A549 (cell line): ENCODE measurements around the gene RAD51B. TPM values are rescaled to one million over a fixed set of nuclear protein-coding genes. Genes with fewer than 3 reads are reported as not detected.

ENCODE experiments used
- ATAC-seq, 2 experiments: fragments of 200-7000 bp in 1 of 2; fragments of >200 bp in 1 of 2; cut with Nextera tagmentation in 1 of 2; cut with Tn5 transposase in 1 of 2; 3 replicates each; pipeline versions ENCODE4 v1.8.0 to v1.9.1; 2018 to 2020; ENCODE audit warnings: mild to moderate bottlenecking in 1 of 2, moderate library complexity in 1 of 2
- CTCF ChIA-PET: fragments of 300-600 bp; sonication (Branson Sonifier 250); formaldehyde crosslinking; extraction: SDS; loops from one replicate; lab custom pipeline; 2021; ENCODE audit warnings: antibody characterized with exemption, inconsistent platforms; lab: Yijun Ruan, JAX
- POLR2A ChIA-PET: fragments of 350-600 bp; formaldehyde crosslinking; extraction: SDS; loops from one replicate; lab custom pipeline; 2021; ENCODE audit warnings: antibody characterized with exemption, inconsistent platforms; lab: Yijun Ruan, JAX
- DNase-seq, 2 experiments: peaks; one replicate each; pipeline versions ENCODE4 v3.0.0 to v3.0.0-alpha.2; 2011 to 2016; ENCODE audit warnings: low read depth in 1 of 2, low spot score in 1 of 2
- FAIRE-seq: peaks from 2 replicates; lab custom pipeline; 2011; peaks lifted over from hg19 to GRCh38; lab: Jason Lieb, UNC
- H3K27ac ChIP-seq, 2 experiments: fragments of >200 bp; sonication (Bioruptor Twin); formaldehyde crosslinking; 3 replicates each; pipeline ENCODE4 v1.5.1; 2016 to 2017
- H3K4me1 ChIP-seq: fragments of >200 bp; sonication (Bioruptor Twin); formaldehyde crosslinking; 3 replicates; pipeline ENCODE4 v1.6.1; 2016
- H3K4me2 ChIP-seq: fragments of >200 bp; sonication (Bioruptor Twin); formaldehyde crosslinking; 3 replicates; pipeline ENCODE4 v1.6.1; 2016
- H3K4me3 ChIP-seq: fragments of >200 bp; sonication (Bioruptor Twin); formaldehyde crosslinking; 3 replicates; pipeline ENCODE4 v1.5.1; 2016
- H3K9me3 ChIP-seq: fragments of >200 bp; sonication (Bioruptor Twin); formaldehyde crosslinking; 3 replicates; pipeline ENCODE4 v1.6.1; 2016
- BCL3 ChIP-seq: fragments of >200 bp; sonication (Bioruptor Twin); formaldehyde crosslinking; IDR thresholded peaks from 3 replicates; pipeline ENCODE4 v1.6.1; 2016
- CBX2 ChIP-seq: fragments of 200-600 bp; sonication (generic); IDR thresholded peaks from 2 replicates; pipeline ENCODE4 v1.6.1; 2016; ENCODE audit warnings: low read depth, mild to moderate bottlenecking, borderline replicate concordance
- CBX8 ChIP-seq: fragments of 200-600 bp; sonication (generic); IDR thresholded peaks from 2 replicates; pipeline ENCODE4 v1.6.1; 2016
- CEBPB ChIP-seq, 2 experiments: fragments of >200 bp in 1 of 2; sonication (Bioruptor Twin) in 1 of 2; formaldehyde crosslinking in 1 of 2; IDR thresholded peaks; 2 replicates each; pipeline ENCODE4 v1.6.1; 2012 to 2016
- CHD4 ChIP-seq: fragments of 200-600 bp; sonication (generic); IDR thresholded peaks from 2 replicates; pipeline ENCODE4 v1.6.1; 2016; ENCODE audit warnings: antibody characterized with exemption, mild to moderate bottlenecking, borderline replicate concordance
- E2F6 ChIP-seq: IDR thresholded peaks from 2 replicates; pipeline ENCODE4 v1.6.1; 2012; ENCODE audit warnings: low read depth, borderline replicate concordance
- EHMT2 ChIP-seq: fragments of 200-600 bp; sonication (generic); IDR thresholded peaks from 2 replicates; pipeline ENCODE4 v1.6.1; 2016; ENCODE audit warnings: antibody characterized with exemption, low read depth, mild to moderate bottlenecking, moderate library complexity
- EP300 ChIP-seq, 2 experiments: fragments of >200 bp; sonication (Bioruptor Twin); formaldehyde crosslinking; IDR thresholded peaks; 2 replicates in 1 of 2; 3 replicates in 1 of 2; pipeline ENCODE4 v1.6.1; 2016 to 2017
- FOSB ChIP-seq: fragments of 250-450 bp; sonication (Bioruptor Pico); IDR thresholded peaks from 2 replicates; pipeline ENCODE4 v1.5.0; 2020; ENCODE audit warnings: mild to moderate bottlenecking, moderate library complexity
- HMGXB4 ChIP-seq: fragments of 250-450 bp; sonication (Bioruptor Pico); IDR thresholded peaks from 2 replicates; pipeline ENCODE4 v1.5.0; 2021; ENCODE audit warnings: mild to moderate bottlenecking, moderate library complexity, borderline replicate concordance
- HOXA7 ChIP-seq: fragments of 250-450 bp; sonication (Bioruptor Pico); IDR thresholded peaks from 2 replicates; pipeline ENCODE4 v1.5.0; 2020; ENCODE audit warnings: mild to moderate bottlenecking, moderate library complexity
- HOXB5 ChIP-seq: fragments of 250-450 bp; sonication (Bioruptor Pico); IDR thresholded peaks from 2 replicates; pipeline ENCODE4 v1.5.0; 2020; ENCODE audit warnings: mild to moderate bottlenecking, moderate library complexity
- JUN ChIP-seq, 2 experiments: fragments of >200 bp; sonication (Bioruptor Twin); formaldehyde crosslinking; IDR thresholded peaks; 2 replicates in 1 of 2; 3 replicates in 1 of 2; pipeline ENCODE4 v1.6.1; 2016 to 2017
- KDM5A ChIP-seq: fragments of 200-600 bp; sonication (generic); IDR thresholded peaks from 2 replicates; pipeline ENCODE4 v1.6.1; 2016; ENCODE audit warnings: antibody characterized with exemption, mild to moderate bottlenecking
- NPAS2 ChIP-seq: fragments of 250-450 bp; sonication (Bioruptor Pico); IDR thresholded peaks from 2 replicates; pipeline ENCODE4 v1.8.0; 2022; ENCODE audit warnings: mild to moderate bottlenecking, moderate library complexity, borderline replicate concordance
- PBX3 ChIP-seq: IDR thresholded peaks from 2 replicates; pipeline ENCODE4 v1.6.1; 2012
- SMC3 ChIP-seq: fragments of >200 bp; sonication (Bioruptor Twin); formaldehyde crosslinking; IDR thresholded peaks from 3 replicates; pipeline ENCODE4 v1.6.1; 2018; ENCODE audit warnings: inconsistent platforms
- SREBF2 ChIP-seq: fragments of 450-650 bp; IDR thresholded peaks from 2 replicates; pipeline ENCODE4 v1.6.1; 2014; ENCODE audit warnings: mild to moderate bottlenecking, moderate library complexity
- WGBS: methylation state at CpG from one replicate; pipeline ENCODE4 v1.1.6; 2017; ENCODE audit errors: missing lambda C conversion rate; 5-methylcytosine and 5-hydroxymethylcytosine counted together
- polyA plus RNA-seq, 4 experiments: library from polyadenylated mRNA; depleted of rRNA in 3 of 4; stranded (reverse); fragments of >200 nt; fragmentation: RNase III in 1 of 4; extraction: RNeasy Plus Mini Kit Qiagen cat#74134 plus additional on column Dnase treatment in 1 of 4; gene quantifications; 2 replicates in 3 of 4; 3 replicates in 1 of 4; pipeline ENCODE4 v1.2.3, GENCODE V29; 2011 to 2017

Gene RAD51B
- polyA plus RNA-seq, 2 of the 4 experiments (the other 2 are of a cell fraction) = 7.2 to 10.8 TPM

GRCh38 chr14:67934862-67935261, 115.3 kb downstream of the RAD51B start:
- WGBS = 96% methylated on average over 1 of the region's 1 CpG
- H3K27ac ChIP-seq = peak overlapping the region; percentile 73 to 78
- ChIA-PET CTCF (interaction anchor here (0.7 to 3.4 kb wide), 32 partner anchors 10 to 1433 kb away, joined by 3 to 51 read pairs (median 6); partner anchors contain the start of gene ZFP36L1), POLR2A (interaction anchor here (0.7 to 1.1 kb wide), 2 partner anchors 854 to 858 kb away, joined by 4 to 13 read pairs; partner anchors contain the start of gene ZFP36L1)
- peak in 1 of 2 experiments; percentile 23; a peak in 2 of 6 replicates for ATAC-seq
- no peak for DNase-seq
- H3K9me3 ChIP-seq = peaks cover 7% of the 10 kb centered on the region; the same call in 1 of the 3 replicates
- no peak for TF ChIP-seq SREBF2
- no peak for TF ChIP-seq HOXB5 (CRISPR knock-in tag)
- no peak for TF ChIP-seq JUN (IDR thresholded peaks at IDR 0.05)
- TF ChIP-seq FOSB (CRISPR knock-in tag) = no peak
- peak overlapping the region; percentile 66; the same call in 2 of the 3 replicates for H3K4me2 ChIP-seq
- H3K4me1 ChIP-seq = peaks cover 13% of the 10 kb centered on the region
- FAIRE-seq = no peak
- H3K4me3 ChIP-seq = no peak overlapping the region

GRCh38 chr14:67935371-67935770, 115.8 kb downstream of the RAD51B start:
- FAIRE-seq (no peak), DNase-seq (no peak), ATAC-seq (no peak)
- no peak for TF ChIP-seq PBX3
- no peak for TF ChIP-seq KDM5A
- TF ChIP-seq EHMT2 = no peak
- no peak for TF ChIP-seq E2F6
- Histone ChIP-seq H3K4me3 (no peak overlapping the region), H3K4me1 (peaks cover 15% of the 10 kb centered on the region), H3K27ac (peak overlapping the region in 1 of 2 experiments; percentile 65; a peak in 3 of 6 replicates), H3K9me3 (peaks cover 6% of the 10 kb centered on the region; the same call in 1 of the 3 replicates), H3K4me2 (no peak overlapping the region)
- WGBS = 99% methylated on average over 2 of the region's 2 CpGs
- ChIA-PET POLR2A (interaction anchor here (0.5 to 1.1 kb wide), 2 partner anchors 747 to 858 kb away, joined by 4 to 5 read pairs; partner anchors contain the start of gene ZFP36L1), CTCF (interaction anchor here (1.1 to 2.5 kb wide), 5 partner anchors 98 to 890 kb away, joined by 3 to 12 read pairs (median 5); no protein-coding TSS in a partner anchor)

- Histone ChIP-seq H3K4me2 (no peak overlapping the region), H3K27ac (peak overlapping the region; percentile 6 to 49; a peak in 4 of 6 replicates), H3K4me3 (no peak overlapping the region), H3K4me1 (peaks cover 42% of the 10 kb centered on the region), H3K9me3 (peaks cover 3% of the 10 kb centered on the region; the same call in 1 of the 3 replicates)
- CTCF ChIA-PET = interaction anchor here (1.2 to 4.2 kb wide), 3 partner anchors 840 to 879 kb away, joined by 3 to 21 read pairs (median 3); no protein-coding TSS in a partner anchor
- no peak for FAIRE-seq
- ATAC-seq = no peak
- POLR2A ChIA-PET = interaction anchor here (0.9 kb wide), 1 partner anchor 855 kb away, joined by 4 read pairs; no protein-coding TSS in a partner anchor
- DNase-seq = no peak
- TF ChIP-seq EP300 (IDR thresholded peaks at IDR 0.05) (no peak), CEBPB (IDR thresholded peaks at IDR 0.05) (no peak), CBX8 (no peak), BCL3 (no peak), CBX2 (no peak), CHD4 (no peak), SMC3 (no peak), HOXB5 (CRISPR knock-in tag) (no peak), HMGXB4 (no peak), NPAS2 (CRISPR knock-in tag) (no peak), HOXA7 (CRISPR knock-in tag) (no peak)
- 82% methylated on average over 2 of the region's 2 CpGs for WGBS
Measured at GRCh38 chr14:67938071-67938470, 118.5 kb downstream of the RAD51B start.
